K562 (cell line): ENCODE data around the gene DUS4L. TPM values are rescaled to one million over a fixed set of nuclear protein-coding genes. Genes with fewer than 3 reads are reported as not detected.

Experiments
- CBX2 ChIP-seq: fragments of 200-600 bp; sonication (generic); IDR thresholded peaks from one replicate; pipeline ENCODE4 v1.6.1; 2012; ENCODE audit warnings: mild to moderate bottlenecking, low read length, inconsistent platforms; ENCODE audit not compliant: insufficient read depth, poor library complexity, severe bottlenecking
- E2F8 ChIP-seq: fragments of 450-650 bp; IDR thresholded peaks from 2 replicates; pipeline ENCODE4 v1.7.1; 2018; ENCODE audit warnings: mild to moderate bottlenecking, low read depth; ENCODE audit not compliant: partially characterized antibody
- HDAC6 ChIP-seq: IDR thresholded peaks from 2 replicates; pipeline ENCODE4 v1.6.1; 2012; ENCODE audit warnings: low read depth, mild to moderate bottlenecking, control low read depth, inconsistent platforms, low read length, moderate library complexity
- HEY1 ChIP-seq: fragments of 250-450 bp; sonication (Bioruptor Pico); IDR thresholded peaks from 2 replicates; pipeline ENCODE4 v1.5.0; 2020; ENCODE audit warnings: mild to moderate bottlenecking, moderate library complexity, borderline replicate concordance
- NFYB ChIP-seq: IDR thresholded peaks from 2 replicates; pipeline ENCODE4 v1.6.1; 2011; ENCODE audit warnings: mild to moderate bottlenecking, moderate library complexity; ENCODE audit not compliant: insufficient read length; ENCODE audit errors: extremely low read depth
- PHTF2 ChIP-seq: fragments of 250-450 bp; sonication (Bioruptor Pico); IDR thresholded peaks from 2 replicates; pipeline ENCODE4 v1.5.0; 2021; ENCODE audit warnings: mild to moderate bottlenecking
- RBM22 ChIP-seq: fragments of 200-400 bp; formaldehyde crosslinking; IDR thresholded peaks from 2 replicates; pipeline ENCODE4 v1.6.1; 2018; ENCODE audit warnings: low read length, low read depth; ENCODE audit not compliant: poor library complexity, severe bottlenecking
- SMAD1 ChIP-seq: fragments of 150-350 bp; IDR thresholded peaks from 2 replicates; pipeline ENCODE4 v1.6.1; 2014; ENCODE audit warnings: low read length, low read depth; ENCODE audit not compliant: partially characterized antibody
- SMAD3 ChIP-seq: fragments of 450-650 bp; formaldehyde crosslinking; conservative IDR thresholded peaks from 2 replicates; pipeline ENCODE4 v1.4.0; 2020; ENCODE audit warnings: mild to moderate bottlenecking
- SREBF2 ChIP-seq: sonication (generic); formaldehyde crosslinking; IDR thresholded peaks from 2 replicates; pipeline ENCODE4 v1.4.0; 2020; ENCODE audit warnings: mild to moderate bottlenecking, missing genetic modification reagents
- THRA ChIP-seq: fragments of 450-650 bp; IDR thresholded peaks from 2 replicates; pipeline ENCODE4 v1.6.1; 2017; ENCODE audit warnings: mild to moderate bottlenecking, moderate library complexity
- ZNF224 ChIP-seq: sonication (generic); formaldehyde crosslinking; IDR thresholded peaks from 2 replicates; pipeline ENCODE4 v1.8.0; 2022; ENCODE audit warnings: mild to moderate bottlenecking, missing genetic modification reagents
- ZNF24 ChIP-seq: fragments of 450-650 bp; IDR thresholded peaks from 2 replicates; pipeline ENCODE4 v1.6.1; 2016
- polyA plus RNA-seq, 8 experiments: library from polyadenylated mRNA; depleted of rRNA in 4 of 8; stranded (reverse) in 5 of 8; unstranded in 3 of 8; fragments of >200 nt; fragmentation: Nextera tagmentation in 2 of 8; fragmentation: Illumina TruSeq in 1 of 8; extraction: Ambion mirVana in 2 of 8; extraction: Trizol in 1 of 8; gene quantifications; 2 replicates each; pipeline versions ENCODE4 v1.2.1 to v1.2.3, GENCODE V29; 2011 to 2014; ENCODE audit warnings: inconsistent platforms in 1 of 8, missing spikeins in 1 of 8
- total RNA-seq, 7 experiments: library from RNA; depleted of rRNA in 6 of 7; stranded (reverse); fragments of >200 nt in 6 of 7; fragmentation: Illumina TruSeq in 2 of 7; extraction: Trizol in 2 of 7; gene quantifications; 2 replicates each; pipeline versions ENCODE4 v1.2.1 to v1.2.3, GENCODE V29; 2011 to 2021; ENCODE audit warnings: low replicate concordance in 1 of 7
- TF ChIP-seq, protein P1 (sequence below), 2 experiments: IDR thresholded peaks in 1 of 2; conservative IDR thresholded peaks in 1 of 2; 2 replicates each; pipeline ENCODE4 v1.6.1; 2016; ENCODE audit warnings: low read depth in 2 of 2, mild to moderate bottlenecking in 1 of 2, missing compliant biosample characterization in 1 of 2, missing genetic modification characterization in 1 of 2, moderate library complexity in 1 of 2
- TF ChIP-seq, protein P2 (sequence below): fragments of 450-650 bp; IDR thresholded peaks from 2 replicates; pipeline ENCODE4 v1.6.1; 2016

The DUS4L gene
- total and polyA plus RNA-seq, 9 of the 15 experiments (the other 6 are each of a cell fraction or from before 2014, with no cell fraction given), result 12.2 to 33.6 (median 28.6) TPM

GRCh38 chr7:107563775-107564552 is at the start of gene DUS4L, which contains the start of gene COG5 (continued):
- TF ChIP-seq, protein P1, sequence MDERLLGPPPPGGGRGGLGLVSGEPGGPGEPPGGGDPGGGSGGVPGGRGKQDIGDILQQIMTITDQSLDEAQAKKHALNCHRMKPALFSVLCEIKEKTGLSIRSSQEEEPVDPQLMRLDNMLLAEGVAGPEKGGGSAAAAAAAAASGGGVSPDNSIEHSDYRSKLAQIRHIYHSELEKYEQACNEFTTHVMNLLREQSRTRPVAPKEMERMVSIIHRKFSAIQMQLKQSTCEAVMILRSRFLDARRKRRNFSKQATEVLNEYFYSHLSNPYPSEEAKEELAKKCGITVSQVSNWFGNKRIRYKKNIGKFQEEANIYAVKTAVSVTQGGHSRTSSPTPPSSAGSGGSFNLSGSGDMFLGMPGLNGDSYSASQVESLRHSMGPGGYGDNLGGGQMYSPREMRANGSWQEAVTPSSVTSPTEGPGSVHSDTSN (CRISPR knock-in tag; IDR thresholded peaks at IDR 0.05; ENCODE audit: low read depth), result no peak
- TF ChIP-seq, protein P1 (tag; conservative IDR thresholded peaks at IDR 0.05; ENCODE audit: low read depth), result peak; percentile 82
- TF ChIP-seq THRA (no peak), SMAD1 (no peak), HEY1 (CRISPR knock-in tag) (no peak), SMAD3 (CRISPR knock-in tag) (no peak; the same call in 1 of the 2 replicates), E2F8 (peak; percentile 44), NFYB (no peak), ZNF24 (no peak), RBM22 (peak; percentile 64), CBX2 (no peak), HDAC6 (no peak), PHTF2 (CRISPR knock-in tag) (no peak), ZNF224 (CRISPR knock-in tag) (no peak), SREBF2 (no peak)
- TF ChIP-seq, protein P2, sequence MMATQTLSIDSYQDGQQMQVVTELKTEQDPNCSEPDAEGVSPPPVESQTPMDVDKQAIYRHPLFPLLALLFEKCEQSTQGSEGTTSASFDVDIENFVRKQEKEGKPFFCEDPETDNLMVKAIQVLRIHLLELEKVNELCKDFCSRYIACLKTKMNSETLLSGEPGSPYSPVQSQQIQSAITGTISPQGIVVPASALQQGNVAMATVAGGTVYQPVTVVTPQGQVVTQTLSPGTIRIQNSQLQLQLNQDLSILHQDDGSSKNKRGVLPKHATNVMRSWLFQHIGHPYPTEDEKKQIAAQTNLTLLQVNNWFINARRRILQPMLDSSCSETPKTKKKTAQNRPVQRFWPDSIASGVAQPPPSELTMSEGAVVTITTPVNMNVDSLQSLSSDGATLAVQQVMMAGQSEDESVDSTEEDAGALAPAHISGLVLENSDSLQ, result peak; percentile 94
